ENCODE results near the gene MERTK.

Gene MERTK

DNA sequence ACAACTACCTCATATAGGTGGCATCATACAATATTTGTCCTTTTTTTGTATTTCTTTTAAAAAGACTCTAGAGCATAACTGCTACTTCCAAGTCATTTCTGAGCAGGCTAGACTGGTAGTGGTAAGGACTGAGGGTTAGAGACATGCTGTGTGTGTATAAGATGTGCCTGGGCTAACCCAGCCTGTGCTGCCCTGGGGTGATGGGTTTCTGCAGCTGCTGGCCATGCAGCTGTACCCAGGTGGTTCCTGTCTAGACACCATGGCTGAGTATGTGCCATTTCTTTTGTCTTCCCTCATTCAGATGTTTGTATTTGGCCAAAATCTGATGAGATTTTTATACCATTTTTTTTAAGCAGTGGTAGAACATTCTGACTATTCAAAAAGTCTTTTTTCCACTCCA lies 40.0 kb downstream of the MERTK start:
- no peaks in the 10 kb centered on the region for H4K20me1 ChIP-seq (ENCODE audit: insufficient read depth, low read length)
- H3K9me2 ChIP-seq (replicated peaks; ENCODE audit: insufficient read depth, low read length): no peaks in the 10 kb centered on the region
- no peak overlapping the region for H3K9ac ChIP-seq (ENCODE audit: low read length)
- TF ChIP-seq, protein P1, sequence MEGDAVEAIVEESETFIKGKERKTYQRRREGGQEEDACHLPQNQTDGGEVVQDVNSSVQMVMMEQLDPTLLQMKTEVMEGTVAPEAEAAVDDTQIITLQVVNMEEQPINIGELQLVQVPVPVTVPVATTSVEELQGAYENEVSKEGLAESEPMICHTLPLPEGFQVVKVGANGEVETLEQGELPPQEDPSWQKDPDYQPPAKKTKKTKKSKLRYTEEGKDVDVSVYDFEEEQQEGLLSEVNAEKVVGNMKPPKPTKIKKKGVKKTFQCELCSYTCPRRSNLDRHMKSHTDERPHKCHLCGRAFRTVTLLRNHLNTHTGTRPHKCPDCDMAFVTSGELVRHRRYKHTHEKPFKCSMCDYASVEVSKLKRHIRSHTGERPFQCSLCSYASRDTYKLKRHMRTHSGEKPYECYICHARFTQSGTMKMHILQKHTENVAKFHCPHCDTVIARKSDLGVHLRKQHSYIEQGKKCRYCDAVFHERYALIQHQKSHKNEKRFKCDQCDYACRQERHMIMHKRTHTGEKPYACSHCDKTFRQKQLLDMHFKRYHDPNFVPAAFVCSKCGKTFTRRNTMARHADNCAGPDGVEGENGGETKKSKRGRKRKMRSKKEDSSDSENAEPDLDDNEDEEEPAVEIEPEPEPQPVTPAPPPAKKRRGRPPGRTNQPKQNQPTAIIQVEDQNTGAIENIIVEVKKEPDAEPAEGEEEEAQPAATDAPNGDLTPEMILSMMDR (IDR thresholded peaks at IDR 0.05; ENCODE audit: low read length): no peak
- TF ChIP-seq EZH2 (optimal IDR thresholded peaks at IDR 0.05; ENCODE audit: low read depth, low read length): no peak
- no peak for TF ChIP-seq EZH2phosphoT487 (IDR thresholded peaks at IDR 0.05; ENCODE audit: low read length)
- no peaks in the 10 kb centered on the region for H3K27me3 ChIP-seq (replicated peaks; ENCODE audit: insufficient read depth, low read length)
- H2AFZ ChIP-seq (ENCODE audit: low read length): no peak overlapping the region
- H3F3A ChIP-seq (ENCODE audit: insufficient read depth, low read length): peaks cover 4% of the 10 kb centered on the region
- H3K36me3 ChIP-seq (replicated peaks; ENCODE audit: insufficient read depth, low read length): no peaks in the 10 kb centered on the region
- H3K4me3 ChIP-seq (ENCODE audit: low read length): no peak overlapping the region
- H3K9me3 ChIP-seq (replicated peaks; ENCODE audit: insufficient read depth, low read length): no peaks in the 10 kb centered on the region
- H3K79me2 ChIP-seq (ENCODE audit: low read length): peaks cover 26% of the 10 kb centered on the region
- peak overlapping the region; percentile 3; the same call in 1 of the 2 replicates for H3K4me2 ChIP-seq (ENCODE audit: low read depth, low read length)
- peak; percentile 83 for DNase-seq
- H3K27ac ChIP-seq (ENCODE audit: low read length): peak overlapping the region; percentile 50; the same call in 1 of the 2 replicates
- H3K4me1 ChIP-seq (ENCODE audit: low read length): peaks cover 24% of the 10 kb centered on the region

DNA sequence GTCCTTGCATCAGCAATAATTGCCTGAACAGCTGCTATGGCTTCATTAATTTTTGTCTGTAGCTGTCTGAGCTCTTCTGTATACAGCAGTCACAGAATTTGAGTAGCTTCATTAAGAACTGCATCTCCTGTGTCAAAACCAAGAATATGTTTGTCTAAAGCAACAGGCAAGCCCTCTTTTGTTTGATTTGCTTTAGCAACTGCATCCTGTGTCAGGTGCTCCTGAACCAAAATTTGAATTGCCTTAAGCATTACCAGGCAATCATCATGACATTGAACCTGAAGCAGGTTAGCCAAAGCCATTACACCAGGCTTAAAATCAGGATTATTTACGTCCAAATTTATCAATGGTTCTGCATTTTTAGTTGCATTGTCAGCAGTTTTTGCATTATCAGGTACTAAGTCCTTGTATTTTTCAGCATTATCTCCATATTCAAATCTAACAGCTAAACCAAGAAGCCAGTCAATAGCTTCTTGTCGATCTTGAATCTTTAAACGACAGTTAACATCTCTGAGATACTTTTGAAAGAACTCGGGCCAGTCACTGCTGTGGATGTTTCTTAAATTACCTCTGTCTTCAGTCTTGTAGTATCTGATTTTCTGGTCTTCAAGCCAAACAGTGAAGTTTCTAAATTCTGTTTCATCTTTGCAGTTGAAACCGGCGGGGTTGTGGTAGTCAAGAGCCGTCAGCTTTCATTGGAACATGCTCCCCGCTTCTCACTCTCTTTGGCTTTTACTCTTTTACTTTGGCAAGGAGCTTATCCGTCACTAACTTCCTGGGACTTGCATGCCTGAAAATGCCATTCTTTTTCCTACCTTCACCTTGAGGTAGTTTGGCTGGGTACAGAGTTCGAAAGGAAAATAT lies 42.2 kb downstream of the MERTK start:
- no peak overlapping the region for H3K4me2 ChIP-seq (ENCODE audit: low read depth, low read length)
- H4K20me1 ChIP-seq (ENCODE audit: insufficient read depth, low read length): no peaks in the 10 kb centered on the region
- peaks cover 17% of the 10 kb centered on the region for H3K79me2 ChIP-seq (ENCODE audit: low read length)
- H3K4me1 ChIP-seq (ENCODE audit: low read length): peaks cover 27% of the 10 kb centered on the region
- H2AFZ ChIP-seq (ENCODE audit: low read length): no peak overlapping the region
- no peak for TF ChIP-seq EZH2 (optimal IDR thresholded peaks at IDR 0.05; ENCODE audit: low read depth, low read length)
- H3K27ac ChIP-seq (ENCODE audit: low read length): no peak overlapping the region
- H3K36me3 ChIP-seq (replicated peaks; ENCODE audit: insufficient read depth, low read length): no peaks in the 10 kb centered on the region
- no peaks in the 10 kb centered on the region for H3K27me3 ChIP-seq (replicated peaks; ENCODE audit: insufficient read depth, low read length)
- DNase-seq: no peak
- no peak overlapping the region for H3K4me3 ChIP-seq (ENCODE audit: low read length)
- peaks cover 12% of the 10 kb centered on the region for H3F3A ChIP-seq (ENCODE audit: insufficient read depth, low read length)
- no peaks in the 10 kb centered on the region for H3K9me2 ChIP-seq (replicated peaks; ENCODE audit: insufficient read depth, low read length)
- H3K9ac ChIP-seq (ENCODE audit: low read length): no peak overlapping the region
- no peaks in the 10 kb centered on the region for H3K9me3 ChIP-seq (replicated peaks; ENCODE audit: insufficient read depth, low read length)

DNA sequence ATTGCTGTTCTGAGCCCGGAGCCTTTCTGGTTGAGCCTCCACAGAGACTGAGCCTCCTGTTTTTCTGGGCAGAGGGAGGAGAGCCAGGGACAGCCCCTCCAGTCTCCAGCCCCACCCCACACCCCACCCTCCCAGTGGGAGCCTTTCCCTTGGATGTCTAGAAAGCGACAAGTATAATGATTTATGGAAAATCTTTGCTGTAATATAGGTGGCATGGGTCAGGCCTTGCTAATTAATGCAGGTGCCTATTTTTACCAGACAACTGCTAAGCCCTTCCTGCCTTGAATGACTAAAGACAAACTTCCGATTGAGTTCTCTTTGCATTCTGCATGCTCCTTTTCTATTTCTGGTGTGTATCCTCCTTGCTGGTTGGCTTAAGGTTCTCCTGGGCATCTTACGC lies 43.1 kb downstream of the MERTK start:
- Histone ChIP-seq H2AFZ (ENCODE audit: low read length) (no peak overlapping the region), H3K4me2 (ENCODE audit: low read depth, low read length) (no peak overlapping the region), H3K9me2 (replicated peaks; ENCODE audit: insufficient read depth, low read length) (no peaks in the 10 kb centered on the region), H3K79me2 (ENCODE audit: low read length) (peaks cover 15% of the 10 kb centered on the region), H4K20me1 (ENCODE audit: insufficient read depth, low read length) (no peaks in the 10 kb centered on the region), H3F3A (ENCODE audit: insufficient read depth, low read length) (peaks cover 21% of the 10 kb centered on the region), H3K27me3 (replicated peaks; ENCODE audit: insufficient read depth, low read length) (no peaks in the 10 kb centered on the region), H3K9me3 (replicated peaks; ENCODE audit: insufficient read depth, low read length) (no peaks in the 10 kb centered on the region), H3K4me1 (ENCODE audit: low read length) (peaks cover 37% of the 10 kb centered on the region), H3K27ac (ENCODE audit: low read length) (no peak overlapping the region), H3K36me3 (replicated peaks; ENCODE audit: insufficient read depth, low read length) (no peaks in the 10 kb centered on the region), H3K9ac (ENCODE audit: low read length) (no peak overlapping the region), H3K4me3 (ENCODE audit: low read length) (no peak overlapping the region)
- no peak for DNase-seq
- no peak for TF ChIP-seq EZH2phosphoT487 (IDR thresholded peaks at IDR 0.05; ENCODE audit: low read length)
- TF ChIP-seq, protein P1 (IDR thresholded peaks at IDR 0.05; ENCODE audit: low read length): no peak
- TF ChIP-seq EZH2 (optimal IDR thresholded peaks at IDR 0.05; ENCODE audit: low read depth, low read length): no peak

Data from MM.1S (cell line).